Small intestine (tissue), 7 donors: ENCODE results near the gene OLFM2. TPM values are rescaled to one million over a fixed set of nuclear protein-coding genes. Genes with fewer than 3 reads are reported as not detected.
A peak's percentile ranks its signal among the peaks of the same experiment; 100 is the strongest.
"Not testable (repeated sequence)": the region's sequence is repeated elsewhere in the genome, so short reads cannot be mapped to it uniquely, and the experiment has no call there.

Experiments
- DNase-seq, 2 donors: peaks; one replicate each; pipeline versions ENCODE4 v3.0.0 to v3.0.0-alpha.2; 2013
- FAIRE-seq: peaks from 2 replicates; lab custom pipeline; 2012; peaks lifted over from hg19 to GRCh38; lab: Jason Lieb, UNC
- H3K27ac ChIP-seq, 3 donors: one replicate each; pipeline ENCODE4 v1.5.1; 2013; ENCODE audit warnings: low read length in 2 of 3, mild to moderate bottlenecking in 2 of 3, control low read depth in 1 of 3, inconsistent platforms in 1 of 3, low read depth in 1 of 3, moderate library complexity in 1 of 3
- H3K27me3 ChIP-seq, 3 donors: one replicate each; pipeline ENCODE4 v1.6.1; 2013; ENCODE audit warnings: low read length in 3 of 3, inconsistent platforms in 1 of 3; ENCODE audit not compliant: control insufficient read depth in 3 of 3, insufficient read depth in 3 of 3
- H3K36me3 ChIP-seq, 3 donors: one replicate each; pipeline ENCODE4 v1.6.1; 2013; ENCODE audit warnings: low read length in 3 of 3, inconsistent platforms in 1 of 3, low read depth in 1 of 3, mild to moderate bottlenecking in 1 of 3, moderate library complexity in 1 of 3; ENCODE audit not compliant: control insufficient read depth in 3 of 3, insufficient read depth in 2 of 3
- H3K4me1 ChIP-seq, 3 donors: one replicate each; pipeline ENCODE4 v1.6.1; 2013; ENCODE audit warnings: low read length in 2 of 3, inconsistent platforms in 1 of 3, low read depth in 1 of 3, mild to moderate bottlenecking in 1 of 3, moderate library complexity in 1 of 3; ENCODE audit not compliant: control insufficient read depth in 3 of 3, insufficient read depth in 2 of 3
- H3K4me3 ChIP-seq, 3 donors: one replicate each; pipeline ENCODE4 v1.5.1; 2013; ENCODE audit warnings: low read length in 3 of 3, control low read depth in 1 of 3, inconsistent platforms in 1 of 3, low read depth in 1 of 3, mild to moderate bottlenecking in 1 of 3, moderate library complexity in 1 of 3
- H3K9me3 ChIP-seq, 2 donors: one replicate each; pipeline ENCODE4 v1.6.1; 2013; ENCODE audit warnings: low read depth in 1 of 2, low read length in 1 of 2; ENCODE audit not compliant: control insufficient read depth in 2 of 2, insufficient read depth in 1 of 2
- WGBS, 3 donors: extraction: QIAGEN DNeasy Blood & Tissue Kit; methylation state at CpG; one replicate each; pipeline ENCODE4 v1.1.7; 2013; 5-methylcytosine and 5-hydroxymethylcytosine counted together
- polyA plus RNA-seq, 4 donors: library from polyadenylated mRNA; stranded (reverse) in 3 of 4; unstranded in 1 of 4; fragments of 200-250 nt in 3 of 4; fragments of 120-200 nt in 1 of 4; gene quantifications; one replicate each; pipeline versions ENCODE4 v1.2.1 to v1.2.3, GENCODE V29; 2013
- donor health status: healthy with polysubstance abuse.
- donor health status: control.
- donor health status: control.
- donor health status: Bipolar disorder and iron deficiency.
- donor health status: healthy.

OLFM2 gene
- polyA plus RNA-seq, 4 donors = 0.45 to 8.4 (median 1.9) TPM

GRCh38 chr19:9834726-9835506 lies 101.4 kb downstream of the OLFM2 start, which contains the start of gene PIN1:
PIN1 (plus strand) TSS chr19:9835318; CDS start chr19:9835345, 27 bp downstream.
- no peak for FAIRE-seq

GRCh38 chr19:9834307-9834725 lies 102.0 kb downstream of the OLFM2 start:
- Histone ChIP-seq H3K4me3 (peak overlapping the region in 2 of 3 donors; percentile 66 to 70), H3K27ac (peak overlapping the region in 1 of 3 donors; percentile 54), H3K4me1 (peaks cover 0 to 8% (median 3%) of the 10 kb centered on the region in 3 donors), H3K36me3 (peaks cover 0 to 24% (median 2%) of the 10 kb centered on the region in 3 donors), H3K9me3 (no peaks in the 10 kb centered on the region), H3K27me3 (no peaks in the 10 kb centered on the region)
- no peak for DNase-seq
- FAIRE-seq = no peak
- 66 to 73% (median 73%) methylated on average over 6 of the region's 6 CpGs for WGBS, 3 donors

More at GRCh38 chr19:9834726-9835506, 101.4 kb downstream of the OLFM2 start, which contains the start of gene PIN1:
- WGBS, 3 donors = 0% methylated on average over 48 to 73 of the region's 73 CpGs
- H3K9me3 ChIP-seq = no peaks in the 10 kb centered on the region
- DNase-seq = peak; percentile 99
- H3K4me3 ChIP-seq = peak within 1 kb of the TSS; percentile 70 to 89 (median 76)
- H3K36me3 ChIP-seq = peaks cover 0 to 24% (median 2%) of the 10 kb centered on the region in 3 donors
- H3K27me3 ChIP-seq = no peaks in the 10 kb centered on the region
- H3K27ac ChIP-seq = peak within 1 kb of the TSS in 2 of 3 donors; percentile 54 to 62
- peaks cover 0 to 8% (median 3%) of the 10 kb centered on the region in 3 donors for H3K4me1 ChIP-seq

- Histone ChIP-seq H3K27ac (no peak overlapping the region), H3K27me3 (no peaks in the 10 kb centered on the region), H3K4me1 (peaks cover 3 to 10% (median 8%) of the 10 kb centered on the region in 3 donors), H3K9me3 (no peaks in the 10 kb centered on the region), H3K4me3 (peak overlapping the region; percentile 65 to 98 (median 92)), H3K36me3 (peaks cover 0 to 16% (median 0%) of the 10 kb centered on the region in 3 donors)
- 26 to 35% (median 31%) methylated on average over 13 of the region's 13 CpGs for WGBS, 3 donors
- no peak for FAIRE-seq
- no peak for DNase-seq
Observed at GRCh38 chr19:9828551-9829063, 107.7 kb downstream of the OLFM2 start.

- Histone ChIP-seq H3K36me3 (peaks cover 0 to 16% (median 0%) of the 10 kb centered on the region in 3 donors), H3K27ac (peak within 1 kb of the TSS; percentile 80 to 93 (median 93))
- WGBS, 3 donors = 0 to 1% (median 0%) methylated on average over 61 to 62 of the region's 62 CpGs
Observed at GRCh38 chr19:9827289-9828238, 108.8 kb downstream of the OLFM2 start, which contains the start of gene UBL5. UBL5 (plus strand) TSS chr19:9827918; CDS start chr19:9828338, 420 bp downstream.

GRCh38 chr19:9823816-9824215 lies 112.5 kb downstream of the OLFM2 start:
- FAIRE-seq (no peak), DNase-seq (no peak)
- WGBS, 3 donors = 86 to 94% (median 93%) methylated on average over 5 of the region's 5 CpGs
- H3K27me3 ChIP-seq = no peaks in the 10 kb centered on the region
- H3K4me3 ChIP-seq = no peak overlapping the region
- peaks cover 0 to 7% (median 0%) of the 10 kb centered on the region in 3 donors for H3K36me3 ChIP-seq
- H3K9me3 ChIP-seq = no peaks in the 10 kb centered on the region
- peaks cover 3 to 13% (median 8%) of the 10 kb centered on the region in 3 donors for H3K4me1 ChIP-seq
- H3K27ac ChIP-seq = no peak overlapping the region

More at GRCh38 chr19:9827289-9828238, 108.8 kb downstream of the OLFM2 start, which contains the start of gene UBL5:
- Histone ChIP-seq H3K27me3 (no peaks in the 10 kb centered on the region), H3K4me1 (peaks cover 3 to 10% (median 8%) of the 10 kb centered on the region in 3 donors), H3K9me3 (no peaks in the 10 kb centered on the region), H3K4me3 (peak within 1 kb of the TSS; percentile 65 to 98 (median 92))
- DNase-seq = peak; percentile 96 to 97
- FAIRE-seq = no peak

GRCh38 chr19:9820034-9820433 lies 116.3 kb downstream of the OLFM2 start:
- DNase-seq = not testable (repeated sequence)

GRCh38 chr19:9819596-9819909 lies 116.8 kb downstream of the OLFM2 start:
- Histone ChIP-seq H3K4me1 (peaks cover 0 to 5% (median 0%) of the 10 kb centered on the region in 3 donors), H3K27me3 (no peaks in the 10 kb centered on the region), H3K27ac (peak overlapping the region; percentile 68 to 99 (median 75)), H3K9me3 (peaks cover 0 to 3% of the 10 kb centered on the region in 2 donors), H3K4me3 (peak overlapping the region in 1 of 3 donors; percentile 2), H3K36me3 (peaks cover 0 to 10% (median 0%) of the 10 kb centered on the region in 3 donors)
- FAIRE-seq (no peak), DNase-seq (no peak)
- WGBS, 3 donors = 0 to 1% (median 1%) methylated on average over 18 to 21 of the region's 21 CpGs

More at GRCh38 chr19:9820034-9820433, 116.3 kb downstream of the OLFM2 start:
- peak overlapping the region in 1 of 3 donors; percentile 2 for H3K4me3 ChIP-seq
- not testable (repeated sequence) for FAIRE-seq, H3K9me3 ChIP-seq, H3K4me1 ChIP-seq, H3K27me3 ChIP-seq
- 91 to 99% (median 93%) methylated on average over 6 to 8 of the region's 8 CpGs for WGBS, 3 donors
- H3K27ac ChIP-seq = peak overlapping the region; percentile 68 to 99 (median 75)
- peaks cover 0 to 12% (median 0%) of the 10 kb centered on the region in 3 donors for H3K36me3 ChIP-seq
